Measurements from ENCODE around the gene CAD.

DNA sequence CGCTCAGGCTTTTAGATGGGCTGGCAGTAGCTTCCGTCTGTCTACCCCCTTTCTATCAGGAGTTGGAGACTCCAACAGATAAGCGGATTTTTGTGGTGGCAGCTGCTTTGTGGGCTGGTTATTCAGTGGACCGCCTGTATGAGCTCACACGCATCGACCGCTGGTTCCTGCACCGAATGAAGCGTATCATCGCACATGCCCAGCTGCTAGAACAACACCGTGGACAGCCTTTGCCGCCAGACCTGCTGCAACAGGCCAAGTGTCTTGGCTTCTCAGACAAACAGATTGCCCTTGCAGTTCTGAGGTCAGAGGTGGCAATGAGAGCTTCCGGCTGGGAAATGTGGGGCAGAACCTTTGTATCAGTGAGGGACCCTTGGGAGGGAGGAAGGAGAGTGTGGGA is 14.8 kb downstream of the CAD start:
- no peak for TF ChIP-seq RCOR1 (IDR thresholded peaks at IDR 0.05; ENCODE audit: borderline replicate concordance in 1 of 2, low read depth in 2 of 2, low read length in 2 of 2)
- TF ChIP-seq PHF8 (IDR thresholded peaks at IDR 0.05; ENCODE audit: borderline replicate concordance, low read length): no peak
- TF ChIP-seq TAF1 (IDR thresholded peaks at IDR 0.05; ENCODE audit: control insufficient read depth, extremely low read depth, insufficient read depth, low read length, severe bottlenecking): no peak
- TF ChIP-seq, protein P1, sequence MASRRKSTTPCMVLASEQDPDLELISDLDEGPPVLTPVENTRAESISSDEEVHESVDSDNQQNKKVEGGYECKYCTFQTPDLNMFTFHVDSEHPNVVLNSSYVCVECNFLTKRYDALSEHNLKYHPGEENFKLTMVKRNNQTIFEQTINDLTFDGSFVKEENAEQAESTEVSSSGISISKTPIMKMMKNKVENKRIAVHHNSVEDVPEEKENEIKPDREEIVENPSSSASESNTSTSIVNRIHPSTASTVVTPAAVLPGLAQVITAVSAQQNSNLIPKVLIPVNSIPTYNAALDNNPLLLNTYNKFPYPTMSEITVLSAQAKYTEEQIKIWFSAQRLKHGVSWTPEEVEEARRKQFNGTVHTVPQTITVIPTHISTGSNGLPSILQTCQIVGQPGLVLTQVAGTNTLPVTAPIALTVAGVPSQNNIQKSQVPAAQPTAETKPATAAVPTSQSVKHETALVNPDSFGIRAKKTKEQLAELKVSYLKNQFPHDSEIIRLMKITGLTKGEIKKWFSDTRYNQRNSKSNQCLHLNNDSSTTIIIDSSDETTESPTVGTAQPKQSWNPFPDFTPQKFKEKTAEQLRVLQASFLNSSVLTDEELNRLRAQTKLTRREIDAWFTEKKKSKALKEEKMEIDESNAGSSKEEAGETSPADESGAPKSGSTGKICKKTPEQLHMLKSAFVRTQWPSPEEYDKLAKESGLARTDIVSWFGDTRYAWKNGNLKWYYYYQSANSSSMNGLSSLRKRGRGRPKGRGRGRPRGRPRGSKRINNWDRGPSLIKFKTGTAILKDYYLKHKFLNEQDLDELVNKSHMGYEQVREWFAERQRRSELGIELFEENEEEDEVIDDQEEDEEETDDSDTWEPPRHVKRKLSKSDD (conservative IDR thresholded peaks at IDR 0.05; ENCODE audit: low read length): no peak
- no peak for TF ChIP-seq POLR2AphosphoS2 (IDR thresholded peaks at IDR 0.05; ENCODE audit: low read length)
- no peak for TF ChIP-seq EP300 (IDR thresholded peaks at IDR 0.05; ENCODE audit: low read length)
- TF ChIP-seq, protein P2, sequence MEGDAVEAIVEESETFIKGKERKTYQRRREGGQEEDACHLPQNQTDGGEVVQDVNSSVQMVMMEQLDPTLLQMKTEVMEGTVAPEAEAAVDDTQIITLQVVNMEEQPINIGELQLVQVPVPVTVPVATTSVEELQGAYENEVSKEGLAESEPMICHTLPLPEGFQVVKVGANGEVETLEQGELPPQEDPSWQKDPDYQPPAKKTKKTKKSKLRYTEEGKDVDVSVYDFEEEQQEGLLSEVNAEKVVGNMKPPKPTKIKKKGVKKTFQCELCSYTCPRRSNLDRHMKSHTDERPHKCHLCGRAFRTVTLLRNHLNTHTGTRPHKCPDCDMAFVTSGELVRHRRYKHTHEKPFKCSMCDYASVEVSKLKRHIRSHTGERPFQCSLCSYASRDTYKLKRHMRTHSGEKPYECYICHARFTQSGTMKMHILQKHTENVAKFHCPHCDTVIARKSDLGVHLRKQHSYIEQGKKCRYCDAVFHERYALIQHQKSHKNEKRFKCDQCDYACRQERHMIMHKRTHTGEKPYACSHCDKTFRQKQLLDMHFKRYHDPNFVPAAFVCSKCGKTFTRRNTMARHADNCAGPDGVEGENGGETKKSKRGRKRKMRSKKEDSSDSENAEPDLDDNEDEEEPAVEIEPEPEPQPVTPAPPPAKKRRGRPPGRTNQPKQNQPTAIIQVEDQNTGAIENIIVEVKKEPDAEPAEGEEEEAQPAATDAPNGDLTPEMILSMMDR (IDR thresholded peaks at IDR 0.05 in 2 of 3, conservative IDR thresholded peaks at IDR 0.05 in 1 of 3; ENCODE audit: insufficient read depth in 2 of 3, low read depth in 1 of 3, low read length in 3 of 3): no peak
- TF ChIP-seq BRD4 (IDR thresholded peaks at IDR 0.05): no peak
